Fibroblast of skin of right quadriceps (primary cell): ENCODE measurements around the gene DCK.

Experiments used
- DNase-seq: peaks from one replicate; pipeline ENCODE4 v3.0.0-alpha.2; 2013

The DCK gene

DNA sequence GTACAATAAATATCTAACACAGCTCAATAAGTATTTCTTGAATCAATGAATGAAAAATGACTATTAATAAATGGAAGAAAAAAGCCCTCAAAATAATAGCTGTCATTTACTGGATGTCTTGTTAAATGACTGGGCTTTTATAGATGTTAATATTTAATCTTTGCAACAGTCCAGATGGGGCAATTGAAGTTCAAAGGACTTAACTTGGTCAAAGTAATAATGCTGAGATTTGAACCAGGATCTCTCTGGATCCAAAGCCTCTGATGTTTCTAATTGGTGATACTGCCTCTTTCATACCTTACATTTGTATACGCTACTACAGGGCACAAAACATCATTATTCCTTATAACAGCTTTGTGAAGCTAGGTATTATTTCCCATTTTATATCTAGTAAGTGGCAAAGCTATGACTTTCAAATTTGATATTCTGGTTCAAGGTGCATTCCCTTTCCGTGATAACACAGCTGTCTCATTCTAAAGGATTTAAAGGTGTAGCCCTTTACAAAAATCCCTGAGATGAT, 72.6 kb downstream of the DCK start:
- DNase-seq: no peak

DNA sequence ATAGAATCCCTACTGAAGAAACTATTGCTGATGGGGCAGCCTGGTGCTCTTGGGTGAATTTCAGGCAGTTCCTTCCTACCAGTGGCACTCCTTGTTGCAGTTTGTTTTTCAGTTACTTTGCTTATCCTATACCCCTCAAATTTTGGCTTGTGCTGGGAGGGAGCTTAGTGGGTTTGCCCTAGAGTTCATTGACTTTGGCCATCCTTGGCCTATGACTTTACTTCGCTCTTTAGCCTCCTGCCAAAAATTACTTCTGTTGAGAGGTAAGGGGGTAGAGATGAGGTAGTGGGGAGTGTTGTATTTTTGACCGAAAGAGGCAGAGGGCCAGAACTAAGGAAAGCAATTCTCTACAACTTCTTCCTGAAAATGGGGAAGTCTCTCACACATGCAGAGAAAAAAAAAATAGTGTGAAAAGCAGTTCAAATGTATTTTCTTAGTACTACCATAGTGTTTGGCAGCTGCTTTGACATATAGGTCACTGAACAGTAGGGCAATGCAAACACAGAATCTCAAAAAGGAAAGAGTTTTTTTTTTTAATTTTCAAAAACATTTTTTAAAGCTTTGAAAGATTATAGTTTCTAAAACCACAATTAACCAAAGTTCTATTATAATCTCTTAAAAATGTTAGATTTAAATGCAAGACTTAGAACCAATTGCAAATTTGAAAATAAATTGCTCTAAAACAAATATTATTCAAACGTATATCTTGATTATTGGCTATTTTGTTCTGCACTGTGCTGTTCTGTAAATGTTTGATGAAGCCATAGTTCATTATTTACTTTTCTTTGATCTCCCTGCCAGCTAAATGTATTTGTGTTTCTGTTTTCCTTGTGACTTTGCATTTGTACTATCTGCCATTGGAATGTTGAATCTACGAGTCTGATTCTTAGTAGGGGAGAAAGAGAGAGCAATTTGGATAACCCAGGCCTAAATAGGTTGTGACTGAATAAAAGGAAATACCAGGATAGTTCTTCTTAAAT, 73.6 kb downstream of the DCK start:
- DNase-seq: no peak

DNA sequence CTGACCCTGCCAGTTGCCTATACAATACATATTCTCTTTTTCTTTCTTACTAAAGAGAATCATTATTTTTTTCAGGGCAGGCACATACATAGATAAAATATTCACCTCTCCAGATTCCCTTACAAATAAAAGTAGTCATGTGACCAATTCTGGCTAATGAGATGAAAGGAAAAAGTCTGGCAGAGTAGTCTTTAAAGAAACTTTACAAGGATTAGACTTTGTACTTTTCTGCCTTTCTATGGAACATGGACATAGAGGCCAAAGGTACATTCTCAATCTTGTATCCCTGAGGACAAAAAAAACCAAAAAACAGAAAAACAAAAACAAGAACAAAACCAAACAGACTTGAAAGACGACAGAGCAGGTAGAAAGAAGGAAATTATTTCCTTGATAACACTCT, 75.6 kb downstream of the DCK start:
- DNase-seq: no peak

DNA sequence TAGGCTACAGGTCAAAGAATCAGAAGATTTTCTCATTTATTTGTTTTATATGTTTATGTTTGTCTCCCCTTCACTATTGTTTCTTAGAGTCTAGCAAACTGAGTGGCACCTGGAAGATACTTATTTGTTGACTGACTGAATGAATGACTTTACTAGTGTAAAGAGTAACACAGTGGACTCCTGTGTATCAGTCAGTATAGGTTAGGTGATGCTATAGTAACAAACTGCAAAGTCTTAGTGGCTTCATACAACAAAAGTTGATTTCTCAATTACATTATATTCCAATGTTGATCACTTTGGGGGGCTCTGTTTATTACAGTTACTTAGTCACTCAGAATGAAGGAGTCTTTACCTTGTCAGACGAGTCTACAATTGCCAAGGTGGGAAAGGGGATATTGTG, 76.6 kb downstream of the DCK start:
- DNase-seq: no peak

DNA sequence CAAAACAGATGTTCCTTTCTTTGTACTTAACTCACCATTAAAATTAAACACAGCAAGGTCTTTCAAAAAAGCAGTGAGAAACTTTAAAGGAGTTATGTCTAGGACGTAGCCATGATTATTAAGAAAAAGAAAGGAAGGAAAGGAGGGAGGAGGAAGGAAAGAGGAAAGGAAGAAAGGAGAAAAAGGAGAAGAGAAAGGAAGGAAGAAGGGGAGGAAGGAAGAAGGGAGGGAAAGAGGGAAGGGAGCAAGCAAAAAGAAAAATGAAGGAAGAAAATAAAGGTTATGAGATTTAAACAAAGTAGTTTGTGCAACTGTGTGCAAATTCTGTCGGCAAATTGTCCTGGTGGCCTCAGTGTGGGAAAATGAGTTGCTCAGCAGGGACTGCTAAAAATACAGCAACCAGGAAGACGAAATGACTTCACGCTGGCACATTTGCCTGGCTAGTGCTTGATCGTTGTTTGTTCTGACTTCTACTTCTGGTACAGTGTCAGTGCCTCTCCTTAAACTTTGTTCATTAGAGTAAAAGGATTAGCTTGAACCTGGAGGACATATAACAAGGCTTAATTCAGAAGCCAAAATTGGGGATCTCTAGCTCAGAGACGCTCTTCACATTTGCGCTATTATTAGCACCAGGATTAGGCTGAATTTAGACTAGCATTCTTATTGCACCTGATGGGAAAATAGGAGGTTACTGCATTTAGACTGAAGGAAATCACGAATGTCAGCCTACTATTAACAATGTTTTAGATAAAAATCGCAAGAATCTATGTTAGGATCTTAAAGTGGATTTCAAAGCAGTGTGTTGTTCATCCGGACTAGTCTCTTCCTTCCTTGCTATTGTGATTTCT, 81.2 kb downstream of the DCK start:
- DNase-seq: no peak
